Spleen (tissue), 11 donors: ENCODE results near the gene ZNF575. TPM values are rescaled to one million over a fixed set of nuclear protein-coding genes. Genes with fewer than 3 reads are reported as not detected.
A peak's percentile ranks its signal among the peaks of the same experiment; 100 is the strongest.
"Not testable (repeated sequence)": the region's sequence is repeated elsewhere in the genome, so short reads cannot be mapped to it uniquely, and the experiment has no call there.

ENCODE experiments used
- DNase-seq: peaks from one replicate; pipeline ENCODE4 v3.0.0-alpha.2; 2020
- H3K27ac ChIP-seq, 8 donors: fragments of 200-600 bp; sonication (generic) in 7 of 8; 1 replicate in 4 of 8; 2 replicates in 4 of 8; pipeline versions ENCODE4 v1.5.0 to v1.8.0; 2016 to 2021; ENCODE audit warnings: inconsistent platforms in 4 of 8, mild to moderate bottlenecking in 4 of 8, moderate library complexity in 1 of 8
- H3K27me3 ChIP-seq, 7 donors: fragments of 200-600 bp; sonication (generic) in 6 of 7; replicated peaks in 1 of 7; 1 replicate in 4 of 7; 2 replicates in 3 of 7; pipeline versions ENCODE4 v1.5.0 to v1.8.0; 2016 to 2021; ENCODE audit warnings: inconsistent platforms in 3 of 7, mild to moderate bottlenecking in 1 of 7
- H3K36me3 ChIP-seq, 6 donors: fragments of 200-600 bp; sonication (generic) in 5 of 6; 1 replicate in 4 of 6; 2 replicates in 2 of 6; pipeline versions ENCODE4 v1.5.0 to v1.8.0; 2016 to 2021; ENCODE audit warnings: inconsistent platforms in 2 of 6
- H3K4me1 ChIP-seq, 6 donors: fragments of 200-600 bp; sonication (generic) in 5 of 6; 1 replicate in 3 of 6; 2 replicates in 3 of 6; pipeline versions ENCODE4 v1.5.0 to v1.8.0; 2016 to 2021; ENCODE audit warnings: inconsistent platforms in 3 of 6
- H3K4me3 ChIP-seq, 8 donors: fragments of 200-600 bp; sonication (generic) in 7 of 8; 1 replicate in 4 of 8; 2 replicates in 4 of 8; pipeline versions ENCODE4 v1.5.0 to v1.8.0; 2016 to 2021; ENCODE audit warnings: inconsistent platforms in 4 of 8, mild to moderate bottlenecking in 4 of 8, moderate library complexity in 2 of 8
- H3K9me3 ChIP-seq, 8 donors: fragments of 200-600 bp; sonication (generic) in 7 of 8; 1 replicate in 4 of 8; 2 replicates in 4 of 8; pipeline versions ENCODE4 v1.5.0 to v1.8.0; 2016 to 2021; ENCODE audit warnings: inconsistent platforms in 4 of 8
- CTCF ChIP-seq, 11 experiments: fragments of 200-600 bp in 7 of 11; fragments of 450-650 bp in 4 of 11; sonication (generic) in 4 of 11; IDR thresholded peaks in 8 of 11; conservative IDR thresholded peaks in 3 of 11; 1 replicate in 7 of 11; 2 replicates in 4 of 11; pipeline versions ENCODE4 v1.4.0 to v1.8.0; 2016 to 2021; ENCODE audit warnings: antibody characterized with exemption in 11 of 11, inconsistent platforms in 4 of 11, mild to moderate bottlenecking in 1 of 11
- POLR2A ChIP-seq, 3 donors: fragments of 450-650 bp; IDR thresholded peaks; one replicate each; pipeline ENCODE4 v1.5.1; 2017; ENCODE audit warnings: antibody characterized with exemption in 3 of 3, mild to moderate bottlenecking in 1 of 3
- POLR2AphosphoS5 ChIP-seq, 3 donors: sonication (generic); formaldehyde crosslinking; IDR thresholded peaks; one replicate each; pipeline ENCODE4 v1.5.1; 2017; ENCODE audit warnings: antibody characterized with exemption in 3 of 3
- WGBS, 5 donors: extraction: QIAGEN DNeasy Blood & Tissue Kit in 3 of 5; methylation state at CpG; one replicate each; pipeline versions ENCODE4 v1.1.5 to v1.1.7; 2013 to 2018; 5-methylcytosine and 5-hydroxymethylcytosine counted together
- intact Hi-C: fragments of 100-400 bp; cut with DNase I; formaldehyde crosslinking; loops from one replicate; pipeline ENCODE4 v1.15.0; 2023; ENCODE audit warnings: low total_unique reads
- polyA plus RNA-seq, 3 donors: library from polyadenylated mRNA; stranded (reverse); fragments of 200-250 nt; gene quantifications; one replicate each; pipeline ENCODE4 v1.2.1, GENCODE V29; 2013
- total RNA-seq, 7 donors: library from RNA; depleted of rRNA in 3 of 7; stranded (reverse); fragments of >200 nt in 3 of 7; fragmentation: NEBNext Ultra II Directional in 4 of 7; extraction: Animal tissue kit (Norgen Biotek cat#: 25700) in 4 of 7; gene quantifications; one replicate each; pipeline versions ENCODE4 v1.1.0 to v1.2.1, GENCODE V29; 2016 to 2021
- donor health status: healthy with polysubstance abuse.
- donor health status: DM: no; HTN: no; CAD: no; lungs with moderate emphysema.
- donor health status: DM: no; HTN: no; CAD: no.
- donor health status: Bipolar disorder and iron deficiency.
- donor health status: healthy.
- donor health status: DM: no; HTN: no; CAD: no.
- donor health status: DM: yes; HTN: yes; CAD: no.

ZNF575 gene
- total and polyA plus RNA-seq, 10 donors, result 0.82 to 4.3 (median 2.1) TPM; not detected in 2

- WGBS, 5 donors, result 96 to 98% (median 97%) methylated on average over 5 of the region's 5 CpGs
- Histone ChIP-seq H3K4me1 (no peaks in the 10 kb centered on the region), H3K27me3 (no peaks in the 10 kb centered on the region), H3K36me3 (peaks cover 3 to 100% (median 75%) of the 10 kb centered on the region in 6 donors), H3K9me3 (peaks cover 0 to 17% (median 14%) of the 10 kb centered on the region in 8 donors), H3K4me3 (no peak overlapping the region), H3K27ac (no peak overlapping the region)
- intact Hi-C loops, result no loop called here
- peak; percentile 9 for DNase-seq
- TF ChIP-seq POLR2A (IDR thresholded peaks at IDR 0.05), result no peak
These were observed 9.1 kb downstream of the ZNF575 start for GRCh38 chr19:43541920-43542650.

- TF ChIP-seq POLR2AphosphoS5 (IDR thresholded peaks at IDR 0.05), result no peak
- DNase-seq, result no peak
These were observed 11.1 kb downstream of the ZNF575 start for GRCh38 chr19:43544077-43544476.

GRCh38 chr19:43545276-43545675 lies 12.3 kb downstream of the ZNF575 start:
- peaks cover 3 to 96% (median 63%) of the 10 kb centered on the region in 6 donors for H3K36me3 ChIP-seq
- DNase-seq, result peak; percentile 48
- H3K27me3 ChIP-seq, result no peaks in the 10 kb centered on the region
- no peaks in the 10 kb centered on the region for H3K4me1 ChIP-seq
- no peak overlapping the region for H3K4me3 ChIP-seq
- intact Hi-C loops, result no loop called here
- TF ChIP-seq POLR2A (IDR thresholded peaks at IDR 0.05), result no peak
- TF ChIP-seq CTCF (IDR thresholded peaks at IDR 0.05 in 8 of 11, conservative IDR thresholded peaks at IDR 0.05 in 3 of 11), result no peak
- no peak for TF ChIP-seq POLR2AphosphoS5 (IDR thresholded peaks at IDR 0.05)
- 87 to 94% (median 91%) methylated on average over 5 of the region's 5 CpGs for WGBS, 5 donors
- no peak overlapping the region for H3K27ac ChIP-seq
- no peaks in the 10 kb centered on the region for H3K9me3 ChIP-seq

More at GRCh38 chr19:43544077-43544476, 11.1 kb downstream of the ZNF575 start:
- Histone ChIP-seq H3K4me1 (no peaks in the 10 kb centered on the region), H3K4me3 (no peak overlapping the region), H3K36me3 (peaks cover 3 to 96% (median 63%) of the 10 kb centered on the region in 6 donors), H3K27ac (no peak overlapping the region), H3K27me3 (no peaks in the 10 kb centered on the region), H3K9me3 (peaks cover 0 to 7% (median 6%) of the 10 kb centered on the region in 8 donors)
- intact Hi-C loops, result no loop called here
- WGBS, 5 donors, result 95 to 98% (median 96%) methylated on average over 9 of the region's 9 CpGs

GRCh38 chr19:43545981-43546380 lies 13.0 kb downstream of the ZNF575 start:
- H3K4me1 ChIP-seq, result no peaks in the 10 kb centered on the region
- H3K27me3 ChIP-seq, result no peaks in the 10 kb centered on the region
- no peak overlapping the region for H3K4me3 ChIP-seq
- H3K9me3 ChIP-seq, result no peaks in the 10 kb centered on the region
- WGBS, 5 donors, result 82 to 100% (median 85%) methylated on average over 2 of the region's 2 CpGs
- H3K27ac ChIP-seq, result no peak overlapping the region
- peaks cover 3 to 96% (median 63%) of the 10 kb centered on the region in 6 donors for H3K36me3 ChIP-seq
- intact Hi-C loops, result no loop called here
- TF ChIP-seq POLR2A (IDR thresholded peaks at IDR 0.05) (no peak), CTCF (IDR thresholded peaks at IDR 0.05 in 8 of 11, conservative IDR thresholded peaks at IDR 0.05 in 3 of 11) (no peak), POLR2AphosphoS5 (IDR thresholded peaks at IDR 0.05) (no peak)
- peak; percentile 44 for DNase-seq

GRCh38 chr19:43546581-43546980 lies 13.6 kb downstream of the ZNF575 start:
- H3K27me3 ChIP-seq, result no peaks in the 10 kb centered on the region
- no peak overlapping the region for H3K27ac ChIP-seq
- no peak overlapping the region for H3K4me3 ChIP-seq
- intact Hi-C loops, result no loop called here
- no peaks in the 10 kb centered on the region for H3K9me3 ChIP-seq
- H3K36me3 ChIP-seq, result peaks cover 3 to 96% (median 64%) of the 10 kb centered on the region in 6 donors
- peak; percentile 30 for DNase-seq
- TF ChIP-seq POLR2AphosphoS5 (IDR thresholded peaks at IDR 0.05) (no peak), CTCF (IDR thresholded peaks at IDR 0.05 in 8 of 11, conservative IDR thresholded peaks at IDR 0.05 in 3 of 11) (no peak)
- no peaks in the 10 kb centered on the region for H3K4me1 ChIP-seq
- 96 to 100% (median 99%) methylated on average over 3 of the region's 3 CpGs; no CpG with 5 or more reads in 1 of the 5 donors for WGBS, 5 donors

GRCh38 chr19:43547926-43548325 lies 14.9 kb downstream of the ZNF575 start:
- H3K4me3 ChIP-seq, H3K4me1 ChIP-seq, H3K27ac ChIP-seq, intact Hi-C loops, H3K9me3 ChIP-seq, H3K27me3 ChIP-seq: not testable (repeated sequence)
- peaks cover 3 to 96% (median 58%) of the 10 kb centered on the region in 6 donors for H3K36me3 ChIP-seq
- 90 to 100% (median 99%) methylated on average over 4 to 20 of the region's 24 CpGs for WGBS, 5 donors
- peak; percentile 33 for DNase-seq
